Measurements from ENCODE around the gene GPR18.
A peak's percentile ranks its signal among the peaks of the same experiment; 100 is the strongest.
"Not testable (repeated sequence)": the region's sequence is repeated elsewhere in the genome, so short reads cannot be mapped to it uniquely, and the experiment has no call there.

Gene GPR18

GRCh38 chr13:99265821-99266426 is 7.7 kb upstream of the GPR18 start:
- no peak for DNase-seq

GRCh38 chr13:99265162-99265800 is 7.1 kb upstream of the GPR18 start:
- peak; percentile 65 to 75 for DNase-seq

DNA sequence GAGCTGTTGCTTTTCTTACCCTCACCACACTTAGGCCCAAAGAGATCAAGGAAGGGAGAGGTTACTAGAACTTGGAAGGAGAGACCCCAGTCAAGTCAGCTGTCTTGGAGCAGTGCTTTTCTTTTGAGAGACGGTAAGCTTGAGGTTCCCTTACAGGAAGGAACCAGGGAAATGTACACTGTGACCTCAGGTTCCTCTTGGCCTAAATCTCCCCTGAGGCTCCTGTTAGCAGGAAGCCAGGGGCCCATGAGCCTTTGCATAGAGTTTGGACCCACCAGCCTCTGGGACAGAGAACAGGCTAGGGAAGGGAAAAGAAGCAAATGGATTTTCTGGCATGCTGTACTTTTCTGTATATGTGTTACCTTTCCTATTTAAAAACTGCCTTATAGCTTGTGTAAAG is 5.9 kb upstream of the GPR18 start:
- no peak for DNase-seq

- DNase-seq = no peak
Measured at GRCh38 chr13:99263126-99263785, 5.1 kb upstream of the GPR18 start.

GRCh38 chr13:99261059-99261458 is 2.9 kb upstream of the GPR18 start:
- no peak for DNase-seq

GRCh38 chr13:99260216-99260615 is 2.0 kb upstream of the GPR18 start:
- no peak for DNase-seq

DNA sequence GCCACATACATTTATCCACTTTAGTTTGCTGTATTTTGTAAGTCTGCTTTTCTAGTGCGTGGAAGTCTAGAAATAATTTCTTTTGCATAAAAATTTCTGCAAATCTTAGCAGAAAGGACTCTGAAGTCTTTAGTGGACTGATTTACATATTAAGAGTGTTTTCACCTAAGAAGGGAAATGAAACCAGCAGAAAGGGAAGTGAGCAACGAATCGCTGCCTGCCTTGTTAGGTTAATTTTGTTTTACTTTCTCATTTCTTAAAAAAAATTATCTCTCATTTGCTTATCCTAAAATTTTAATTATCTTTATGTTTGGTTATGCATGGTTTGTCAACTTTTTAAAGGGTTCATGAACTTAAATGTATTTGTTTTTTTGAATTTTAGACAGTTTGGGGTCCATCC is 767 bp upstream of the GPR18 start:
- no peak for DNase-seq

DNA sequence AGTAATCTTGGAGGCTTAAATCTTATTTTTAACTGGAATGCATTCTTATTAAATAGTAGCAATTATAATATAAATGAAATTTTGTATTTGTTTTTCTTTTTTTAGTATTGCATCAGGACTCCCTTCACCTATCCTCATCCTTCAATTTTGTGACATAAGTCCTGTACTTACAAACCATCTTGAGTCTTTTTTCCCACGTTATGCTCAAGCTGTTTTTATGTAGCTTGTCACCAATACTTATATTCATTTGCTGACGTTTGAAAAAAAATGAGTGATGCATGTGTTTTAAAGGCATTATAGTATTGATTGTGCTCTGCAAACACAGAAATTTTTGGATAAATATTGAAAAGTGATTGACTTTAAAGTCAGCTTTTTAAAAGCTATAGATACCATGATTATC is 888 bp downstream of the GPR18 start:
- DNase-seq = no peak

DNA sequence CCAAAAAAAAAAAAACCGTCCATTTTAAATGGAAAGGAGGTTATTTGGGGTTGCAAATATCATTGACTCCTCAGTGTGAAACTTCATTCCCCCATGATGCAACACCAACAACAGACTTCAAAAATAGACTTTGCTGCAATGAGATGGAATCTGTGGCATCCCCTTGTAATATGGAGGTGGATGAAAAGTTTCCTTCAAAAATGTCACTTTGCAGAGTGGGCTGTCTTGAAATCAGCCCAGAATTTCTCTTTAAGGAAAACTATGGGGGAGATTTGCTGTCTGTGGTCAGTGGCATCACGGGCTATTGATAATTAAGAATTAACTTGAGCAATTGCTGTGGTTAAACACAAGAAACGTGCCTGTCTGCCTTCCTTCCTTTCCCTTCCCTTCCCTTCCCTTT is 1.5 kb downstream of the GPR18 start:
- DNase-seq = no peak

GRCh38 chr13:99256283-99256682 is 1.9 kb downstream of the GPR18 start:
- no peak for DNase-seq

DNA sequence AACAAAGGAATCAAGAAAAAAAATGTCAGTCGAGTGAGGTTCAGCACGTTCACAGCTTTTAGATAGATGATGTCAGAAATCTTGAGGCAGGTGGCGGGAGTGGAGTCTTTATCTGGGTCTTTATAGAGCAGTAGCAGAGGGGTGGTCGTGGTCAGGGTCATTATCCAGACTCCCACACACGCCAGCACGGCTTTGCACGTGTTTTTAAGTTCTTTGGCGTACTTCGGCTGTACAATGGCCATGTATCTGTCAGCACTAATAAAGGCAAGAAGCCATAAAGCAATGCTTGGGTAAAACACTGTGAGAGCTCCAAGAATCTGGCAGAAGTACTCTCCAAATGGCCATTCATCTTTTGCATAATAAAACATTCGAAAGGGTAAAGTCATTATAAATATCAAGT is 2.9 kb downstream of the GPR18 start:
- no peak for DNase-seq

GRCh38 chr13:99254830-99255229 is 3.3 kb downstream of the GPR18 start:
- no peak for DNase-seq

- no peak for DNase-seq
Measured at GRCh38 chr13:99251921-99252320, 6.3 kb downstream of the GPR18 start.

DNA sequence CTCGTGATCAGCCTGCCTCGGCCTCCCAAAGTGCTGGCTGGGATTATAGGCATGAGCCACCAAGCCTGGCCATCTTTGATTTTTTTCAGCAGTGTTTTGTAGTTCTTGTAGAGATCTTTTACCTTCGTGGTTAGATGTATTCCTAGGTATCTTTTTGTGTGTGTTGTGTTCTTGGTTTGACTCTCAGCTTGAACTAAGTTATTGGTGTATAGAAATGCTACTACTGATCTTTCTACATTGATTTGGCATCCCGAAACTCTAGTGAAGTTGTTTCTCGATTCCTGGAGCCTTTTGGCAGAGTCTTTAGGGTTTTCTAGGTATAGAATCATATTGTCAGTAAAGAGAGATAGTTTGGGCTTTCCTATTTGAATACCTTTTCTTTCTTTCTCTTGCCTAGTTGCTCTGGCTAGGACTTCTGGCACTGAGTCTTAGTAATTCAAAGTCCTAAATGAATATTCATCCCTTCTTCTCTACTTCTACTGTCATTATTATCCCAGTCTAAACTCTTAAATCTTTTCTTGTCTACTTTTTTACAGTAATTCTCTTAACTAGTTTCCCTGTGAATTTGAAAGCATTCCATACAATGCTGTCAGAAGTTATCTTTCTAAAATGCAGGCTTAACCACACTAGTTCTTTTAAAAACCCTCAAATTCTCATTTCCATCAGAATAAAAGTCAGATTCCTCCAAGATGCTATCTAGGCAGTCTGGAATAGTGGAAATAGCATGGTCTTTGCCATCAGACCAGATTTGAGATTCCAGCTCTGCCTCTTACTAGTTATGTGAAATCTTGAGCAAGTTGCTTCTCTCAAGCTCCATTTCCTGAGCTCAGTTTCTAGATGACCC is 7.0 kb downstream of the GPR18 start:
- DNase-seq = no peak

DNA sequence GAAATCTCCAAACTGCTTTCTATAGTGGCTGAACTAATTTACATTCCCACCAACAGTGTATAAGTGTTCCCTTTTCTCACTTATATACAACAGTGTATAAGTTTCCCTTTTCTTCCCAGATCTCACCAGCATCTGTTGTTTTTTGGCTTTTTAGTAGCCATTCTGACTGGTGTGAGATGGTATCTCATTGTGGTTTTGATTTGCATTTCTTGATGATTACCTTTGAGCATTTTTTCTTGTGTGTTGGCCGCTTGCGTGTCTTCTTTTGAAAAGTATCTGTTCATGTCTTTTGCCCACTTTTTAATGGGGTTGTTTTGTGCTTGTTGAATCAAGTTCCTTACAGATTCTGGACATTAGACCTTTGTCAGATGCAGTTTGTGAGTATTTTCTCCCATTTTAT is 8.6 kb downstream of the GPR18 start:
- not testable (repeated sequence) for DNase-seq

DNA sequence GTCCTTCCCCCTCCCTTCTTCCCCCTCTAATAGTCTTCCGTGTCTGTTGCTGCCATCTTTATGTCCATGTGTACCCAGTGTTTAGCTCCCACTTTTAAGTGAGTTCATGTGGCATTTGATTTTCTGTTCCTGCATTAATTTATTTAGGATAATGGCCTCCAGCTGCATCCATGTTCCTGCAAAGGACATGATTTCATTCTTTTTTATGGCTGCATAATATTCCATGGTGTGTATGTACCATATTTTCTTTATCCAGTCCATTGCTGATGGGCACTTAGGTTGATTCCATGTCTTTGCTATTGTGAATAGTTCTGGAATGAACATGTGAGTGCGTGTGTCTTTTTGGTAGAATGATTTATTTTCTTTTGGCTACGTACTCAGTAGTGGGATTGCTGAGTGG is 9.0 kb downstream of the GPR18 start:
- DNase-seq = not testable (repeated sequence)

DNA sequence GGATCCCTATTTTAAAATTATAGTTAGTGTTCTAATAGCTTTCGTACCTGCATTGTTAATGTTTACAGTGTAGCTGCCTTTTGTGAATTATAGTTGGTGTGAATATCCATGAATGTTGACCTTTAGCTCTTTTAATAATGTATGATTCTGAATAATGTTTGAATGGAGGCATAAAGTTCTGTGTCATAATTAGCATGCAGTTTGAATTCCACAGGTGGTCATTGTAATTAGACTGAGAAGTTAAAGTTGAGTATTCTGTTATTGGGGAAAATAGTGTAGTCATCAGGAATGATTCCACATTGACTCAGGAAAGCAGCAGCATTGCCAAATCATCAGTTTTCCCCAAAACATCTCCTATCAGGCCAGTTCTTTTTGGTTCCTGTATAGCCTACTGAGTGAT is 12.1 kb downstream of the GPR18 start:
- DNase-seq = no peak

DNA sequence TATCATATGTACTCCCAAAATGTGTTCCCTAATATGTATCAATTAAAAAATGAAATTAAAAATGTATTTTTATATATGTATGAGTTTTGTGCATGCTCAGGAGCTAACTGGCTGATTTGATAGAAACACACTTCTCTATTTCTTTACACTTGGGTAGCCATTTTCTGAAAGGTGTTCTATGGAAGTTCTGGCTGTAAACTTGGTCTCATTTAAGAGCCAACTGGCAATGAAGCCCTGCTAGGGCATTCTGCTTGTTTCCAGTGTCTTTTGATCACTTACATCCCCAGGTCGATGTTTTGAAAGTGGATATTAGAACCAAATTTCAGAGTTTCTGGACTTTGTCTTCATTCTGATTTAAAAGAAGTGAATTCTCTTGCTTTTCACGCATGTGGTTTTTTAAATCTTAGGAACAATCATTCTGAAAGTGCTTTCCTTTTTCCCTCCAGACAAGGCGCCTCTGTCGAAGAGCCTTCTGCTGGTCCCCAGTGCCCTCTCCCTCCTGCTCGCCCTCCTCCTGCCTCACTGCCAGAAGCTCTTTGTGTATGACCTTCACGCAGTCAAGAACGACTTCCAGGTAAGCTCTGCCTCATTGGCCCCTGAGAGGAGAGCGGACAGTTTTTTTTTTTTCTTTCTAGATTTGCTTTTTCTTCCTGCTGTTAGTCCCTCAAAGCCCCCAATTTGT is 20.1 kb downstream of the GPR18 start:
- peak in 1 of 2 experiments; percentile 52 for DNase-seq

GRCh38 chr13:99231721-99232120 is 26.5 kb downstream of the GPR18 start:
- no peak for DNase-seq

GRCh38 chr13:99230991-99231390 is 27.2 kb downstream of the GPR18 start:
- DNase-seq = no peak

DNA sequence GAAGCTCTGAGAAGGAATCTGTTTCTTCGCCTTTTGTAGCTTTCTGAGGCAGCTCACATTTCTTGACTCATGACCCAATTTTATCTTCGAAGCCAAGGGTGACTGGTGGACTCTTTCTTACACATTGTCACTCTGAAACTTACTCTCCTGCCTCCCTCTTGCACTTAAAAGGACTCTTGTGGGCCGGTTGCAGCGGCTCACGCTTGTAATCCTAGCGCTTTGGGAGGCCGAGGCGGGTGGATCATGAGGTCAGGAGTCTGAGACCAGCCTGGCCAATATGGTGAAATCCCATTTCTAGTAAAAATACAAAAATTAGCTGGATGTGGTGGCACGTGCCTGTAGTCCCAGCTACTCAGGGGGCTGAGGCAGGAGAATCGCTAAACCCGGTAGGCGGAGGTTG is 27.6 kb downstream of the GPR18 start:
- DNase-seq = not testable (repeated sequence)

DNA sequence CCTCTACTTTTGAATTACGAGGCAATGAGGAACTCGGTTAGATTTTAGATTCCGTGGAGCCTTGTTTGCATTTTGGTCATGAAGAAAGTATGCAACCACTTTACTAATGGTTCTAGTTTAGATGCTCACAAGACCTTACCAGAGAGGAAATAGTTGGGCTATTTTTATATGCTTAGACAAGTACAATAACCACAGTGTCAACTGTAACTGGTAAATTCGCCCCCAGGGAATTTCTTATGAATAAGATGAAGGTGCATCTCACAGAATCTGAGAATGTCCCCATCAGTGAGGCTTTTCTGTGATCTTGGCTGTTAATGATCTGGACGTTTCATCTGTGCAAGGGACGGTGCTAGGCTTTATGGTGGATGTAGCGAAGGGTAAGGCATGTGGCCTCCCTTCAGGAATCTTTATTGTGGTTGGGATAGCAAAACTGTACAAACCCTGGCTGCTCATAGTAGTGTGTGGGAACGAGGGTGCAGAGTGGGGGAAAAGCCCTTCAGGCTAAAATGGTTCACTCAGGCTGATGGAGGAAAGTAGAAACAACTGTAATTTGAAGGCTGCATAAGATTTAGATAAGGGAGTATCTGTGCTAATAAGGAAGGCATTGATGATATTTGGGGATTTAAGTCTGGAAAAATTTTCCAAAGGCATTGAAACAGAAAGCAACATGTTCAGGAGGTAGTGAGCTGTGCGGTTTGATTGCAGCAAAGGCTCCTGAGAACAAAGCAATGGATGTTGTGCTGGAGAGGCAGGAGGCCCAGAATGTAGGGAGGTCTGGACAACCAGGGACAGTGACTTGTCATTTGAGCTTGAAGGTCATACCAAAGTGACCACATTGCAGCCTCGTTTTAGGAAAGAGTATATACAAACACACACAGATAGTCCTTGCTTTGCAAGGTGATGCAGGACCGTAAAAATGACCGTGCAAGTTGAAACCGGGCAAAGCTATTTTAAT is 29.2 kb downstream of the GPR18 start:
- no peak for DNase-seq
